Epithelial cell of esophagus (primary cell): ENCODE measurements around the gene TCEAL8.
"Not testable (repeated sequence)": the region's sequence is repeated elsewhere in the genome, so short reads cannot be mapped to it uniquely, and the experiment has no call there.

Experiments
- DNase-seq: peaks from one replicate; pipeline ENCODE4 v3.0.0; 2010; ENCODE audit warnings: low read depth
- H3K4me3 ChIP-seq: 2 replicates; pipeline ENCODE4 v1.5.1; 2011; ENCODE audit warnings: mild to moderate bottlenecking, low read length, control low read depth
- CTCF ChIP-seq: IDR thresholded peaks from 2 replicates; pipeline ENCODE4 v1.5.1; 2011; ENCODE audit warnings: low read depth, mild to moderate bottlenecking, low read length, control low read depth, inconsistent platforms; ENCODE audit not compliant: insufficient read depth; ENCODE audit errors: missing control alignments

Gene TCEAL8

GRCh38 chrX:103248553-103248952, 6.4 kb downstream of the TCEAL8 start:
- TF ChIP-seq CTCF, result peak; percentile 53
- DNase-seq, result peak; percentile 37
- H3K4me3 ChIP-seq, result no peak overlapping the region

GRCh38 chrX:103240155-103240554, 14.8 kb downstream of the TCEAL8 start:
- no peak overlapping the region for H3K4me3 ChIP-seq
- TF ChIP-seq CTCF, result no peak
- peak; percentile 62 for DNase-seq

GRCh38 chrX:103236296-103236695, 18.7 kb downstream of the TCEAL8 start:
- TF ChIP-seq CTCF, result no peak
- H3K4me3 ChIP-seq, result no peak overlapping the region
- DNase-seq, result no peak

- not testable (repeated sequence) for DNase-seq
Measured at GRCh38 chrX:103235608-103236007, 19.3 kb downstream of the TCEAL8 start.

GRCh38 chrX:103234869-103235268, 20.1 kb downstream of the TCEAL8 start:
- H3K4me3 ChIP-seq, result no peak overlapping the region
- no peak for DNase-seq
- TF ChIP-seq CTCF, result no peak

More at GRCh38 chrX:103235608-103236007, 19.3 kb downstream of the TCEAL8 start:
- H3K4me3 ChIP-seq, result not testable (repeated sequence)

- TF ChIP-seq CTCF, result no peak
- no peak for DNase-seq
- no peak overlapping the region for H3K4me3 ChIP-seq
Measured at GRCh38 chrX:103233263-103233662, 21.7 kb downstream of the TCEAL8 start.

GRCh38 chrX:103225918-103226317, 29.0 kb downstream of the TCEAL8 start:
- not testable (repeated sequence) for DNase-seq, H3K4me3 ChIP-seq

- no peak for DNase-seq
- TF ChIP-seq CTCF, result no peak
- H3K4me3 ChIP-seq, result no peak overlapping the region
Measured at GRCh38 chrX:103220511-103221323, 34.2 kb downstream of the TCEAL8 start.
